Fibroblast of pulmonary artery (primary cell): ENCODE data around the gene FTO.
A peak's percentile ranks its signal among the peaks of the same experiment; 100 is the strongest.

Source experiments
- DNase-seq: peaks from one replicate; pipeline ENCODE4 v3.0.0-alpha.2; 2010; ENCODE audit warnings: low read depth
- H3K4me3 ChIP-seq: replicated peaks from 2 replicates; pipeline ENCODE4 v1.5.1; 2011; ENCODE audit warnings: low read depth, mild to moderate bottlenecking, control low read depth, low read length, moderate library complexity
- TF ChIP-seq, protein P1 (sequence below): IDR thresholded peaks from 2 replicates; pipeline ENCODE4 v1.5.1; 2011; ENCODE audit warnings: mild to moderate bottlenecking, control low read depth, low read length, inconsistent platforms; ENCODE audit errors: missing control alignments

Gene FTO

DNA sequence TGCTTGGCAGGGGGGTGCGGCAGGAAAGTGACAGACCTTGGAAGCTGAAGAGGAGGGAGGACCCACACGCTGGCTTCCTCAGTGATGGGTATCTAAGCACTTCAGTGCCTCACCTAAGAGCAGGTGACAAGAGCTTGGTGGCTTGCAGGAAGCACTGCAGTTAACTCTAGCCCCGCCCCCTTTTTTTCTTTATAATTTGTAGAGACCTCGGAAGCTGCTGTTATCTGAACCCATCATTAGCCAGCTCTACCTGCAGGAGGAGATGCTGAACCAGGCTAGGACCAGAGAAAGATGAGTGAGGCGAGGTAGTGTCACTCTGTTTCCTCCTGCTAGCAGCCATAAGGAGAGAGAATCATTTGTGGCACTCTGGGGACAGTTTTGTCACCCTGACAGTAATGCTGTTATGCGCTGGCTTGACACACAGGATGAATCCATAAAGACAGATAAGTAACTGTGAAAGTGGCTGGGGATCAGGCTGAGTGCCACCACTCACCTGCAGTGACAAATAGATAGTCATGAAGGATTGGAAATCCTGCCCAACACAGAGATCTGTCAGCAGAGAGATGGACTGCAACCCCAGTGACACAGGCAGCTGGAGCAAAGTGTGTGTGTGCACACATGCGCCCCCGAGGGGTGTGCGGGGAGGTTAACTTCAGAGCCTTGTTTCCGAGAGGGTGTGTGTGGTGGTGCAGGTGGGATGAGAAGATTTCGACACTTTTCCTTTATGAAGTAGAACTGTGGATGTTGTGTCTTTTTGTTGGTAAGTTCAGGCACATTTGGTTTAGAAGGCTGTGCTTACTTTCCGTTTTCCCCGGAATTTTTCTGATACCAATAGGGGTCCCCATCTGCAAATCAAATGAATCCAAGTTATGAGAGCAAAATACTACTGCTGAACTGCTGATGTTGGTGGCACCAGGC, 358.7 kb downstream of the FTO start:
- no peak overlapping the region for H3K4me3 ChIP-seq
- TF ChIP-seq, protein P1, sequence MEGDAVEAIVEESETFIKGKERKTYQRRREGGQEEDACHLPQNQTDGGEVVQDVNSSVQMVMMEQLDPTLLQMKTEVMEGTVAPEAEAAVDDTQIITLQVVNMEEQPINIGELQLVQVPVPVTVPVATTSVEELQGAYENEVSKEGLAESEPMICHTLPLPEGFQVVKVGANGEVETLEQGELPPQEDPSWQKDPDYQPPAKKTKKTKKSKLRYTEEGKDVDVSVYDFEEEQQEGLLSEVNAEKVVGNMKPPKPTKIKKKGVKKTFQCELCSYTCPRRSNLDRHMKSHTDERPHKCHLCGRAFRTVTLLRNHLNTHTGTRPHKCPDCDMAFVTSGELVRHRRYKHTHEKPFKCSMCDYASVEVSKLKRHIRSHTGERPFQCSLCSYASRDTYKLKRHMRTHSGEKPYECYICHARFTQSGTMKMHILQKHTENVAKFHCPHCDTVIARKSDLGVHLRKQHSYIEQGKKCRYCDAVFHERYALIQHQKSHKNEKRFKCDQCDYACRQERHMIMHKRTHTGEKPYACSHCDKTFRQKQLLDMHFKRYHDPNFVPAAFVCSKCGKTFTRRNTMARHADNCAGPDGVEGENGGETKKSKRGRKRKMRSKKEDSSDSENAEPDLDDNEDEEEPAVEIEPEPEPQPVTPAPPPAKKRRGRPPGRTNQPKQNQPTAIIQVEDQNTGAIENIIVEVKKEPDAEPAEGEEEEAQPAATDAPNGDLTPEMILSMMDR = peak; percentile 12
- no peak for DNase-seq

DNA sequence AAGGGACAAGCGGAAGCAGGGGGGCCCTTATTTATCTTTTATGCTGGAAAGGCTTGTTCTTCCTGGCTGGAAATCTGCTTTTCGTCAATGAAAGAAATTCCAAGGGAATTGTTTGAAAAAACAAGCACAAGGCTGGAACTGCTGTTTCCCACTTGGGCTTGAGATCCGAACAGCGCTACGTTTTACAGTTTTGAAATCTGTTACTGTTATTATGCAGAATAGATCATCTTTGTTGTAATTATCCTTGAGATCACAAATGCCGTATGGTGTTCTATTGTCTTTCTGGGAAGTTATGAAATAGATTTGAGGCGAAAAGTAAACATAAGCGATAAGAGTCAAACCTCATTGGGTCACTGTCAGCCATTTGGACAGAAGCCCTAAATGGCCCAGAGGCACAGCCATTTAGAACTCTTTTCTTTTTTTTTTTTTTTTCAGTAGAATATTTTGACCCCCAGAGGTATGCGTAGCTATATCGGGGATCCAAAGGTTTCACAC, 359.4 kb downstream of the FTO start:
- peak; percentile 38 for DNase-seq
- TF ChIP-seq, protein P1 = no peak

DNA sequence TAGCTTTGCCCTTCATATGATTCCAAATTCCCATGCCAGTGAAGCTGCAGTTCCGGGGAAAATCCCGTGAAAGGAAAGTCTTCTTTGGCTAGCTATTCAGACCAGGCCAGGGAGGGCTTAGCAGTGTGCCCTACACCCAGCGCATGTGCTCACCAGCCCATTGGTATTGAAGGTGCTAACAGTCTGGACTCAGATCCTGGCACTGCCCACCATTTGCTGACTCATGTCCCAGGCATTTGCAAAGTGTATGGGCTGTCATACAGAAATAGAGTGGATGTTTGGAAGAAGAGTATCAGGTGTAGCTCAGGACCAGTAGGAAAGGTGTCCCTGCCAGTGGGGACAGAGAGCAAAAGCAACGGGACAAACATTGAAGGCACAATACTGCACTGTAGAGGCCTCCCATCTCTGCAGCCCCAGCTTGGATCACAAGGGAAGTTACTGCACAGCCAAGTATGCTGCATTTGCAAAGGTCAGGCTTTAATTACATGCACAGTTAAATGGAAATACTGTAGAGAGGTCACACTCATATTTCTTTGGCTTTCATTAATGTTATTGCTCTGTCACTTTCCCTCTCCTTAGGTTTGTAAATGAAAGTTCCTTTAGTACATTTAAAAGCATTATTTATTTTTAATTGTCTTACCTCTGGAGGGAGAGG, 362.6 kb downstream of the FTO start:
- peak; percentile 8 for DNase-seq
- TF ChIP-seq, protein P1 = no peak
- no peak overlapping the region for H3K4me3 ChIP-seq

More for the DNA sequence above, 359.4 kb downstream of the FTO start:
- no peak overlapping the region for H3K4me3 ChIP-seq

DNA sequence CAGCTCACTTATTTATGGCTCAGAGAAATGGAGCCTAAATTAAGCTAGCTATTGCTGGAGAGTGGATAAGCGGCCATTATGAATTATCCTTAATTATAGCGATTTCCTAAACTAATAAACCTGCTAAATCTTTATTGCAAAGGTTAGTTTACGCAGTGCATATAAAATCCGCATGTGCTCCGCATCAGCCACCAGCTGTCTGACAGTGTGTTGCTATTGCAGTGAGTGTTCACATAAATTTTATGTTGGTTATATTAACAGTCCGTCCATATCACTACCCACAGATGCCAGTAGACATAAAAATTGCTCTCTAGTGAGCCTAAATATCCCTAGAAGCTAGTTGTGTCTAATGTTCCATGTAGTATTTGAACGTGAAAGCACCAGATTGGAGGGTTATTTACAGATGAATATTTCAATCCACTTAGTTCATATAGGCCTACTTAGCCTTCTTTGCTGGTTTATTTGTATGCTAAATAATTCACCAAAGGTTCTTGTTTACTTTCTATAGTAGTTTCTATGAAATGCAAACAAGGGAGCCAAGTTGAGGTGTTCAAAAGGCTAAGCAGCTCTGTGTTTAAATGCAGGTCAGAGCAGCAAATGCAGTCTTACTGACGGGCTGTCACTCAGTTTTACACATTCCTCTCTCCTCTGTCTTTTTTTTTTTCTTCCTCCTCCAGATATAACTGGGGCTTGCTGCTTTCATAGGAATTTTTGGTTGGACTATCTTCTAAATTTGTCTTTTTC, 363.5 kb downstream of the FTO start:
- H3K4me3 ChIP-seq = no peak overlapping the region
- TF ChIP-seq, protein P1 = no peak

DNA sequence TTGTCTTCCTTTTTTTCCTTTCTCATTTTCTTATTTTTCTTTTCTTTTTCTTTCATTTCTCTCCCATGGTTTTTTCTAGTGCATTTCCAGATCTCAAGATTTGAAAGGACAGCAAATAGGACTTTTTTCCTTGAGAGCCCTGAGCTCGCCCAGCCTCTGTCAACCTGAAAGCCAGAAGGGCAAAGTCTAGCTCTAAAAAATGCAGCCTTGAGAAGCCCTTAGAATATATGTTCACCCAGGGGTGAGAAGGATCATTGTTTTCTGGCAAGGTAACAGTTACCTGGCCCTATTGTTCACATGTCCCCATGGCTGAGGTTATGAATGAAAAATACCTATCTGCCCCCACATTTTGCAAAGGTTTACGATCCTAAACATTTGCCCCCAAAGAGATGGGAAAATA, 364.3 kb downstream of the FTO start:
- no peak overlapping the region for H3K4me3 ChIP-seq
- TF ChIP-seq, protein P1 = no peak
- no peak for DNase-seq

More for the DNA sequence above, 363.5 kb downstream of the FTO start:
- DNase-seq = no peak

- H3K4me3 ChIP-seq = no peak overlapping the region
- DNase-seq = no peak
- TF ChIP-seq, protein P1 = no peak
These were observed 365.8 kb downstream of the FTO start for GRCh38 chr16:54069601-54070239.
